Activated T-cell treated with anti-CD3 and anti-CD28 coated beads, Interleukin-2, amount 50 U/mL, for 24 hours (primary cell): Measurements from ENCODE around the gene SLC5A11.

Source experiments
- DNase-seq: peaks from one replicate; pipeline ENCODE4 v3.0.0-alpha.2; 2020
- H3K27ac Mint-ChIP-seq: 2 replicates; pipeline ENCODE4 v1.8.0; 2020; ENCODE audit warnings: mild to moderate bottlenecking, mixed read lengths
- H3K27me3 Mint-ChIP-seq: 2 replicates; pipeline ENCODE4 v1.8.0; 2020; ENCODE audit warnings: mixed read lengths
- H3K36me3 Mint-ChIP-seq: 2 replicates; pipeline ENCODE4 v1.8.0; 2020; ENCODE audit warnings: low read depth, mixed read lengths
- H3K4me1 Mint-ChIP-seq: 2 replicates; pipeline ENCODE4 v1.8.0; 2020; ENCODE audit warnings: low read depth, mixed read lengths
- H3K4me3 Mint-ChIP-seq: 2 replicates; pipeline ENCODE4 v1.8.0; 2020; ENCODE audit warnings: mild to moderate bottlenecking, moderate library complexity, mixed read lengths
- H3K9me3 Mint-ChIP-seq: 2 replicates; pipeline ENCODE4 v1.8.0; 2020; ENCODE audit warnings: mixed read lengths

The SLC5A11 gene

GRCh38 chr16:24939224-24939623 lies 93.5 kb downstream of the SLC5A11 start:
- H3K4me1 Mint-ChIP-seq, result peaks cover 6% of the 10 kb centered on the region
- H3K27ac Mint-ChIP-seq, result peak overlapping the region; percentile 56
- H3K9me3 Mint-ChIP-seq, result no peaks in the 10 kb centered on the region
- H3K36me3 Mint-ChIP-seq, result peaks cover 90% of the 10 kb centered on the region
- H3K27me3 Mint-ChIP-seq, result no peaks in the 10 kb centered on the region
- H3K4me3 Mint-ChIP-seq, result no peak overlapping the region
- no peak for DNase-seq

GRCh38 chr16:24939738-24940137 lies 94.0 kb downstream of the SLC5A11 start:
- H3K36me3 Mint-ChIP-seq, result peaks cover 87% of the 10 kb centered on the region
- H3K27me3 Mint-ChIP-seq, result no peaks in the 10 kb centered on the region
- no peaks in the 10 kb centered on the region for H3K9me3 Mint-ChIP-seq
- no peak overlapping the region for H3K4me3 Mint-ChIP-seq
- peak overlapping the region; percentile 61 for H3K27ac Mint-ChIP-seq
- no peak for DNase-seq
- peaks cover 6% of the 10 kb centered on the region for H3K4me1 Mint-ChIP-seq

- DNase-seq, result no peak
- Mint-ChIP-seq H3K27me3 (no peaks in the 10 kb centered on the region), H3K27ac (no peak overlapping the region), H3K4me1 (peaks cover 6% of the 10 kb centered on the region), H3K36me3 (peaks cover 93% of the 10 kb centered on the region), H3K4me3 (no peak overlapping the region), H3K9me3 (no peaks in the 10 kb centered on the region)
These were observed 97.7 kb downstream of the SLC5A11 start for GRCh38 chr16:24943471-24943870.

DNA sequence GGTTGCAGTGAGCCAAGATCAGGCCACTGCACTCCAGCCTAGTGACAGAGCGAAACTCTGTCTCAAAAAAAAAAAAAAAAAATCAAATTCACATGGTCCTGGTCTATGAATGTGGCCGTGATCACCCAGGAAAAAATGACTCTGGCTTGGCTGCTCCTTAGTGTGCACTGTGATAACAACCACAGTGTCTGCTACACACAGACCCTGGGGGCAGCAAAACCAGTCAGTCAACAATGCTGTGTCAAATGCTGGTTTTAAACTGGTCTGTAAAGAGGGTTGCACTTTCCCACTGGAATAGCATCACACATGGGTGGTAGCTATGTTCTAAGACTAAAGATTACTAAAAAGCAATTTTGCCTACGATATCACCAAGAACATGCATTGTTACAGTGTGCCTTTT lies 98.4 kb downstream of the SLC5A11 start:
- no peak for DNase-seq
- Mint-ChIP-seq H3K36me3 (peaks cover 90% of the 10 kb centered on the region), H3K4me1 (no peaks in the 10 kb centered on the region), H3K27me3 (no peaks in the 10 kb centered on the region), H3K27ac (no peak overlapping the region), H3K4me3 (no peak overlapping the region), H3K9me3 (no peaks in the 10 kb centered on the region)

- Mint-ChIP-seq H3K4me3 (no peak overlapping the region), H3K4me1 (no peaks in the 10 kb centered on the region), H3K9me3 (no peaks in the 10 kb centered on the region), H3K36me3 (peaks cover 88% of the 10 kb centered on the region), H3K27me3 (no peaks in the 10 kb centered on the region), H3K27ac (peak overlapping the region; percentile 22)
- no peak for DNase-seq
These were observed 100.4 kb downstream of the SLC5A11 start for GRCh38 chr16:24946155-24946554.

DNA sequence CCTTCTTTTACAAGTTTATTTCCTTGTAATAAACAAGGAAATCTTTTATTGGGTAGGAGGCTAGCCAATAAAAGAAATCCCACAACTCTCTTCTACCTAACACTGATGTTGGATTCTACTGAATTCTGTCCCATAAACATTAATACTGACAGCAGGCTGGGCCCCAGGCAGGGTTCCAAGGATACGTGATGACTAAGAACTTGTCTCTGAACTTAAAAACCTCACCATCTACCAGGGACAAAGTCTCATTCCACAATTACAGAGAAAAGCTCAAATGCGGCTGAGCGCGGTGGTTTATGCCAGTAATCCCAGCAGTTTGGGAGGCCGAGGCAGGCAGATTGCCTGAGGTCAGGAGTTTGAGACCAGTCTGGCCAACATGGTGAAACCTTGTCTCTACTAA lies 104.5 kb downstream of the SLC5A11 start:
- Mint-ChIP-seq H3K4me3 (no peak overlapping the region), H3K27ac (peak overlapping the region; percentile 34), H3K4me1 (no peaks in the 10 kb centered on the region), H3K36me3 (peaks cover 92% of the 10 kb centered on the region), H3K27me3 (no peaks in the 10 kb centered on the region), H3K9me3 (no peaks in the 10 kb centered on the region)
- no peak for DNase-seq

- H3K36me3 Mint-ChIP-seq, result peaks cover 92% of the 10 kb centered on the region
- no peaks in the 10 kb centered on the region for H3K27me3 Mint-ChIP-seq
- H3K4me3 Mint-ChIP-seq, result no peak overlapping the region
- H3K27ac Mint-ChIP-seq, result no peak overlapping the region
- no peaks in the 10 kb centered on the region for H3K4me1 Mint-ChIP-seq
- DNase-seq, result no peak
- H3K9me3 Mint-ChIP-seq, result no peaks in the 10 kb centered on the region
These were observed 107.5 kb downstream of the SLC5A11 start for GRCh38 chr16:24953306-24953705.

DNA sequence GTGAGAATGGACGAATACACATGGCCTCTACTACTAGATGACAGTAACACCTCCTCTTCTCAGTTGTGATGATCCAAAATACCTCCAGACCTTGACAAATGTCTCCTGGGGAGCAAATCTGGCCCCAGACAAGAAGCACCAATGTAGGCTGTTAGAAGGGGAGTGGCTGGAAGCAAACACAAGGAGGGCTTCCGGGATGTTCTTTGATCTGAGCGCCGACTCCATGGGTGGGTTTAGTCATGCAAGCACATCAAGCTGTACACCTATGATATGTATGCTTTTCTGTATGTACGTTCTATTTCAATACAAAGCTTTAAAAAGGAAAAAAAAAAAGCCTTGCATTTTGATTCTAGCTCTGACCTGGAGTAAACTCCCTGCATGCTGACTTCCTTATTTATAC lies 108.0 kb downstream of the SLC5A11 start:
- H3K27ac Mint-ChIP-seq, result no peak overlapping the region
- H3K36me3 Mint-ChIP-seq, result peaks cover 94% of the 10 kb centered on the region
- H3K4me3 Mint-ChIP-seq, result no peak overlapping the region
- no peaks in the 10 kb centered on the region for H3K27me3 Mint-ChIP-seq
- H3K9me3 Mint-ChIP-seq, result no peaks in the 10 kb centered on the region
- no peak for DNase-seq
- no peaks in the 10 kb centered on the region for H3K4me1 Mint-ChIP-seq

DNA sequence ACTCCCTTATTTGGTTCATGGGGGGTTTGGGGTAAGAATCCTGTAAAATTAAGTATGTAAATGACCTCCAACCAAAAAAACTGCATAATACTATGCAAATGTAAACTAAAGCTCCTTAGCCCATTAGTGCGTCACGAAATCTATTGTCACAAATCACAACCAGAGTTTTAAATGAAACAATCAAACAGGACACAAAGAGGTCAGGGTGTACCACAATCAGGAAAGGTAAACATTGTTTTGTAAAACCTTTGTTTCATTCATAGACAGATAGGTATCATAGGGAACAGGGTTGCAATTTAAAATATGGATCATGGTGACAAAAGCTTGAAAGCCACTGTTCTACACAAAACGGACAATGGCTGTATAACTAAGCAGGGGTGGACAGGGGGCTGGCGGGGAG lies 108.4 kb downstream of the SLC5A11 start:
- no peak overlapping the region for H3K4me3 Mint-ChIP-seq
- DNase-seq, result no peak
- no peak overlapping the region for H3K27ac Mint-ChIP-seq
- no peaks in the 10 kb centered on the region for H3K9me3 Mint-ChIP-seq
- H3K27me3 Mint-ChIP-seq, result no peaks in the 10 kb centered on the region
- H3K4me1 Mint-ChIP-seq, result no peaks in the 10 kb centered on the region
- H3K36me3 Mint-ChIP-seq, result peaks cover 95% of the 10 kb centered on the region

DNA sequence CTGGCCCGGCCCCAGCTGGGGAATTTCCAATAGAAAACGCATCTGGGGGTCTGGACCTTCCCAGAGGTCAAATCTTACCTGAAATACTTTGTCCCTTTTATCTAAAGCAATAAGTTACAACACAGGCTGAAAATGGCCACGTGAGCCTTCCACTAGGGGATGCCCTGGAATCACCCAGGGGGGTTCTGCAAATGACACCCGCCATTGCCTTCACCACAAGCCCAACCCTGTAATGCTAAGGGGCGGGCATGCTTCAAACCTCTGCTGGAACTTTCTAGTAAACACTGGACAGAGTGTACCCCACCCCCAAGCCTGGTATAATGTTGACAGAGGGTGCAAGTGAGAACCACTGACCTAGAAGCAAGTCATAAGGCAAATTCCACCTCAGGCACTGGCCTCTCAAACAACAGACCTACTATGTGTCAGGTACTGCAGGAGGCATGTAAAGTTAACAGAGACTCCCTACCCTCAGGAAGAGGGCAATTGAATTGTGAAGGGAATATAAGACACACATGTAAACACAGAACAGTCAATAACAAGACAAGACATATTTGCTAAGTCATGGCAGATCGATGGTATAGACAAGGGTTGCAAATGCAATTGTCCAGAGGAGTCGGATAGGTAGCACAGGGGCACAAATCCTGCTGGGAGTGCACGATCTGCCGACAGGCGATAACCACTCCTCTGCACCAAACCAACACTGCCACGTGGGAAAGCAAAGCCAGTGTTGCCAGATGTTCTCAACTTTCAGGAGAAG lies 110.4 kb downstream of the SLC5A11 start:
- Mint-ChIP-seq H3K4me1 (no peaks in the 10 kb centered on the region), H3K27me3 (no peaks in the 10 kb centered on the region), H3K27ac (peak overlapping the region; percentile 24), H3K36me3 (peaks cover 91% of the 10 kb centered on the region), H3K4me3 (no peak overlapping the region), H3K9me3 (no peaks in the 10 kb centered on the region)
- no peak for DNase-seq

- Mint-ChIP-seq H3K27ac (no peak overlapping the region), H3K4me1 (no peaks in the 10 kb centered on the region), H3K27me3 (no peaks in the 10 kb centered on the region), H3K9me3 (peaks cover 3% of the 10 kb centered on the region), H3K4me3 (no peak overlapping the region), H3K36me3 (peaks cover 87% of the 10 kb centered on the region)
- no peak for DNase-seq
These were observed 112.1 kb downstream of the SLC5A11 start for GRCh38 chr16:24957887-24958286.
